Calu3 (cell line): ENCODE data around the gene GLOD4. TPM values are rescaled to one million over a fixed set of nuclear protein-coding genes. Genes with fewer than 3 reads are reported as not detected.
"Not testable (repeated sequence)": the region's sequence is repeated elsewhere in the genome, so short reads cannot be mapped to it uniquely, and the experiment has no call there.

ENCODE experiments used
- BruUV-seq: library from RNA; stranded (reverse); fragments of 400-500 nt; replicated peaks from 2 replicates; lab custom pipeline; 2021; lab: Mats Ljungman, UMichigan
- CTCF ChIA-PET: fragments of 300-600 bp; sonication (Branson Sonifier 250); formaldehyde crosslinking; loops from one replicate; lab custom pipeline; 2022; ENCODE audit warnings: antibody characterized with exemption; lab: Charles Lee
- DNase-seq: peaks from one replicate; pipeline ENCODE4 v3.0.0; 2022
- H3K27ac Mint-ChIP-seq: one replicate; pipeline ENCODE4 v1.8.0; 2022; ENCODE audit warnings: mixed read lengths; ENCODE audit not compliant: unreplicated experiment
- H3K27me3 Mint-ChIP-seq: one replicate; pipeline ENCODE4 v1.8.0; 2022; ENCODE audit warnings: mixed read lengths; ENCODE audit not compliant: unreplicated experiment
- H3K36me3 Mint-ChIP-seq: one replicate; pipeline ENCODE4 v1.8.0; 2022; ENCODE audit warnings: mild to moderate bottlenecking, moderate library complexity, mixed read lengths; ENCODE audit not compliant: insufficient read depth, unreplicated experiment
- H3K4me1 Mint-ChIP-seq: one replicate; pipeline ENCODE4 v1.8.0; 2022; ENCODE audit warnings: mild to moderate bottlenecking, low read depth, mixed read lengths; ENCODE audit not compliant: unreplicated experiment
- H3K4me3 Mint-ChIP-seq: one replicate; pipeline ENCODE4 v1.8.0; 2022; ENCODE audit warnings: mild to moderate bottlenecking, low read depth, moderate library complexity, mixed read lengths; ENCODE audit not compliant: unreplicated experiment
- H3K9me3 Mint-ChIP-seq: one replicate; pipeline ENCODE4 v1.8.0; 2022; ENCODE audit warnings: low read depth, mixed read lengths; ENCODE audit not compliant: unreplicated experiment
- intact Hi-C: fragments of 100-400 bp; cut with micrococcal nuclease; formaldehyde crosslinking; loops from one replicate; pipeline ENCODE4 v1.10.0; 2022; ENCODE audit not compliant: unreplicated experiment
- total RNA-seq: library from RNA; stranded (reverse); gene quantifications from 2 replicates; pipeline ENCODE4 v1.2.3, GENCODE V29; 2022
- TF ChIP-seq, protein P1 (sequence below): fragments of 200-600 bp; IDR thresholded peaks from one replicate; pipeline ENCODE4 v1.8.0; 2022; ENCODE audit warnings: antibody characterized with exemption; ENCODE audit not compliant: unreplicated experiment

The GLOD4 gene
- total RNA-seq, 1 experiment from 2014 or later = 56.9 TPM

DNA sequence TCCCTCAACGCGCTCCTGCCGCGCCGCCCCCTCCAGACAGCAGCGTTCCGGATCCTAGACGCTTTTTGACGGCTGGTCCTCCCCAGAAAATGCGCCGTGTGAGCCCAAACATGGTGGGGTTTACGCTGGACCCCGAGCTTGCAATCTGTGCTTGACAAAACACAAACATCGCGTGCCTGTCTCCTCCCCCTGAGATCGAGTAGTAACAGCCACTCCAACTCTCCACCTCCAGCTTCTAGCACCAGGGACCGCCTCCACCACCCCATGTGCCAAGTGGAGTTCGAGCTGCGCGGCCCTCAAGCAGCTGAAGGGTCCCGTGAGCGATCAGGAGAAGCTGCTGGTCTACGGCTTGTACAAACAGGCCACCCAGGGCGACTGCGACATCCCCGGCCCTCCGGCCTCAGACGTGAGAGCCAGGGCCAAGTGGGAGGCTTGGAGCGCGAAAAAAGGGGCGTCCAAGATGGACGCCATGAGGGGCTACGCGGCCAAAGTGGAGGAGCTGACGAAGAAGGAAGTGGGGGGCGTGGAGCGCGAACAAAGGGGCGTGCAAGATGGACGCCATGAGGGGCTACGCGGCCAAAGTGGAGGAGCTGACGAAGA, 29.4 kb downstream of the GLOD4 start:
- CTCF ChIA-PET = interaction anchor here (0.6 to 1.0 kb wide), 2 partner anchors 37 to 244 kb away, joined by 3 to 4 read pairs; partner anchors contain the start of gene TIMM22
- Mint-ChIP-seq H3K27ac (peak overlapping the region; percentile 60), H3K9me3 (no peaks in the 10 kb centered on the region), H3K4me1 (peaks cover 24% of the 10 kb centered on the region), H3K36me3 (peaks cover 36% of the 10 kb centered on the region), H3K4me3 (peak overlapping the region; percentile 94), H3K27me3 (no peaks in the 10 kb centered on the region)
- intact Hi-C loops = no loop called here
- DNase-seq = no peak
- TF ChIP-seq, protein P1, sequence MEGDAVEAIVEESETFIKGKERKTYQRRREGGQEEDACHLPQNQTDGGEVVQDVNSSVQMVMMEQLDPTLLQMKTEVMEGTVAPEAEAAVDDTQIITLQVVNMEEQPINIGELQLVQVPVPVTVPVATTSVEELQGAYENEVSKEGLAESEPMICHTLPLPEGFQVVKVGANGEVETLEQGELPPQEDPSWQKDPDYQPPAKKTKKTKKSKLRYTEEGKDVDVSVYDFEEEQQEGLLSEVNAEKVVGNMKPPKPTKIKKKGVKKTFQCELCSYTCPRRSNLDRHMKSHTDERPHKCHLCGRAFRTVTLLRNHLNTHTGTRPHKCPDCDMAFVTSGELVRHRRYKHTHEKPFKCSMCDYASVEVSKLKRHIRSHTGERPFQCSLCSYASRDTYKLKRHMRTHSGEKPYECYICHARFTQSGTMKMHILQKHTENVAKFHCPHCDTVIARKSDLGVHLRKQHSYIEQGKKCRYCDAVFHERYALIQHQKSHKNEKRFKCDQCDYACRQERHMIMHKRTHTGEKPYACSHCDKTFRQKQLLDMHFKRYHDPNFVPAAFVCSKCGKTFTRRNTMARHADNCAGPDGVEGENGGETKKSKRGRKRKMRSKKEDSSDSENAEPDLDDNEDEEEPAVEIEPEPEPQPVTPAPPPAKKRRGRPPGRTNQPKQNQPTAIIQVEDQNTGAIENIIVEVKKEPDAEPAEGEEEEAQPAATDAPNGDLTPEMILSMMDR = no peak
- no TSS peak for BruUV-seq

DNA sequence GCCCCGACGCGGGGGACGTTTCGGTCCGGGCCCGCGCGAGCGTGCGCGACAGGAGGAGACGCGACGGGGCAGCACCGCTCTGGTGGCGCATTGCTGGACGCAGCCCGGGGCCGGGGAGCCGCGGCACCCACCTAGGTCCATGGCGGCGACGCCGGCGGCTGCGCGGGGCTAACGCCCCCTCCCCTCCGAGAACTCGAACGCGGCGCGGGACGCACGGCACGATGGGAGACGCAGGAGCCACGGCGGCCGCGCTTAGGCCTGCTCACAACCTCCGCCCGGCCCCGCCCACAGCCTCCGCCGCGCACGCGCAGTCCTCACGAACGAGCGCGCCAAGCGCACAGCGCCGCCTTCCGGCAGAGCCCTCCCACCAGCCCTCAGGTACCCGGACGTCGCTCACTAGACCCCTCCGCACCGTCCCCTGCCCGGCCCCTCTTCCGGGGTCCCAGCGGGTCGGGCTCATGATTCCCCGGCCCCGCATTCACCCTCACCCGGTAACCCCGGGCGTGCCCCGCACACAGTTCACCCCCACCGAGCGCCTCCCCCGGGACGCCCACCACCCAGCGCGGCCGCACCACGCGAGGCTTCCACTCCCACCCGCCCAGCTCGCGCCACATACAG, 30.0 kb downstream of the GLOD4 start, which contains the start of gene GEMIN4:
Gene GEMIN4, minus strand, starts transcription at position 263 of the 618 bp plus-strand sequence. Its CDS starts 122 bp downstream, at position 141.
- intact Hi-C loops = no loop called here
- peaks cover 36% of the 10 kb centered on the region for H3K36me3 Mint-ChIP-seq
- H3K9me3 Mint-ChIP-seq = no peaks in the 10 kb centered on the region
- BruUV-seq = no TSS peak
- peaks cover 24% of the 10 kb centered on the region for H3K4me1 Mint-ChIP-seq
- peak within 1 kb of the TSS; percentile 60 for H3K27ac Mint-ChIP-seq
- CTCF ChIA-PET = interaction anchor here (0.6 to 1.0 kb wide), 2 partner anchors 37 to 245 kb away, joined by 3 to 4 read pairs; partner anchors contain the start of gene TIMM22
- TF ChIP-seq, protein P1 = peak; percentile 84
- H3K27me3 Mint-ChIP-seq = no peaks in the 10 kb centered on the region
- peak; percentile 93 for DNase-seq
- peak within 1 kb of the TSS; percentile 94 for H3K4me3 Mint-ChIP-seq

DNA sequence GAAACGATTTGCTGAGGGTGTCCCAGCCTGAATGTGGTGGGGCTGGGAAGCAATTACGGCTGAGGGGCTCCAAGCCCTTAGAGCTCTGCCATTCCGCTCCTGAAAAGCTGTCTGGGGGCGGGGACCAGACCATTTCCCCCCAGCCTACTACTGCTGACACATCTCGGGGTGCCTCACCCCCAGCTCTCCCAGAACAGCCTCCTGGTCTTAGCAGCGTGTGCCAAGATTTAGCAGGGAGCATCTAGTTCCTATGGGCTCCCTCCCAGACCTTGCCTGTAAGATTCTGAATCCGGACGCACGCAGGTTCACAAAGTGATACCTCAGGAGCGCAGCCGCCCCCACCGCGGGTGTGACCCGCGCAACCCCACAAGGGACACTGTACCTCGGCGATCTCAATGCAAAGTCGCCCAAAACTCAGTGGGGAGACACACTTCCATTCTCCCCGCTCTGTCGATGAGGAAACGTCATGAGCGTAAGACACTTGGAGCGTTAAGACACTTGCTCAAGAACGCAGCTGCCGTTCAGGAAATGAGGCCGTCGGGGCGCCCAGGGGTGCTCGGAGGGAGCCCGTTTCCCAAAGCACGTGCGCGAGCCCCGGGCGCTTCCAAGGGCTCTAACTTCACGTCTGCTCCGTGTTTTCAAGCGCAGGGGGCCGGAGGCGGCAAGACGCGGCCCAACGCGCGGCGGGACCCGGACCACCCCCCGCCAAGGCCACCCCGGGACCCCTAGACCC, 30.6 kb downstream of the GLOD4 start:
- intact Hi-C loops = no loop called here
- CTCF ChIA-PET = interaction anchor here (0.6 kb wide), 2 partner anchors 37 to 396 kb away, joined by 4 to 5 read pairs; partner anchors contain the start of gene VPS53
- H3K4me1 Mint-ChIP-seq = peaks cover 24% of the 10 kb centered on the region
- H3K36me3 Mint-ChIP-seq = peaks cover 41% of the 10 kb centered on the region
- peak; percentile 31 for DNase-seq
- TF ChIP-seq, protein P1 = no peak
- TSS peak; percentile 49 for BruUV-seq
- H3K27ac Mint-ChIP-seq = no peak overlapping the region
- H3K4me3 Mint-ChIP-seq = peak overlapping the region; percentile 94
- H3K9me3 Mint-ChIP-seq = no peaks in the 10 kb centered on the region
- no peaks in the 10 kb centered on the region for H3K27me3 Mint-ChIP-seq

DNA sequence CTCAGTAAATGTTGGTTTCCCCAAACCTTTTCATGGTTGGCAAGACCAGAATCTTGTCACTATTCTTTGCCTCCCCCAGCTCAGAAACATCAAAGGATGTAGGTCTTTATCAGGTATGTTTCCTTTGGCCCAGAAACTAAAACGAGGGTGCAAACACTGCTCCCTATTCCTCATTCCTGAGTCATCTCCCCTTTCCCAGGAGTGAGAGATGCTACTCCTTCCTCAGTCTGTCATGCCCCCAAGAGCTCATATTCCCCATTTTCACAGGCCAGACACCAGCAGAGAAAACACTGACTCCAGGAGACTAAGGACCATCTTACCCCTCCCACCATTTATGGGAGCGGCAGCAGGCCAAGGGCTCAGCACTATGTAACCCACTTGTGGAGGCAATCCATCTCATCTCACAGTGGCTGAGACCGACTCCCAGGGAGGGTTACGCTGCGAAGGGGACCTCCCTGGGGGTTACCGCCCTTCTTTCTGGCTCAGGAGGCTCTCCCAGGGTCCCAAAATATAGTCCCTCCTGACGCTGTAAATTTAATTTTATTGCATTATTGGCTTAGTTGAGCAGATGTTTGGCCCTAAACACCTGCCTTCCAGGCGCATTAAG, 31.5 kb downstream of the GLOD4 start:
- peak overlapping the region; percentile 94 for H3K4me3 Mint-ChIP-seq
- TF ChIP-seq, protein P1 = no peak
- intact Hi-C loops = no loop called here
- no peaks in the 10 kb centered on the region for H3K27me3 Mint-ChIP-seq
- H3K9me3 Mint-ChIP-seq = no peaks in the 10 kb centered on the region
- CTCF ChIA-PET = interaction anchor here (0.6 kb wide), 1 partner anchor 397 kb away, joined by 5 read pairs; no protein-coding TSS in a partner anchor
- BruUV-seq = no TSS peak
- H3K4me1 Mint-ChIP-seq = peaks cover 24% of the 10 kb centered on the region
- DNase-seq = no peak
- peaks cover 45% of the 10 kb centered on the region for H3K36me3 Mint-ChIP-seq
- no peak overlapping the region for H3K27ac Mint-ChIP-seq

DNA sequence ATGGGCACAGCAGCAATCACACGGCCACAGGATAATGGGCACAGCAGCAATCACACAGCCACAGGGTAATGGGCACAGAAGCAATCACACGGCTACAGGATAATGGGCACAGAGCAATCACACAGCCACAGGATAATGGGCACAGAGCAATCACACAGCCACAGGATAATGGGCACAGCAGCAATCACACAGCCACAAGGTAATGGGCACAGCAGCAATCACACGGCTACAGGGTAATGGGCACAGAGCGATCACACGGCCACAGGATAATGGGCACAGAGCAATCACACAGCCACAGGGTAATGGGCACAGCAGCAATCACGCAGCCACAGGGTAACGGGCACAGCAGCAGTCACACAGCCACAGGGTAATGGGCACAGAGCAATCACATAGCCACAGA, 32.7 kb downstream of the GLOD4 start:
- CTCF ChIA-PET, H3K4me3 Mint-ChIP-seq, intact Hi-C loops, DNase-seq, H3K9me3 Mint-ChIP-seq, H3K27me3 Mint-ChIP-seq, H3K27ac Mint-ChIP-seq, BruUV-seq: not testable (repeated sequence)
- Mint-ChIP-seq H3K4me1 (peaks cover 24% of the 10 kb centered on the region), H3K36me3 (peaks cover 45% of the 10 kb centered on the region)

DNA sequence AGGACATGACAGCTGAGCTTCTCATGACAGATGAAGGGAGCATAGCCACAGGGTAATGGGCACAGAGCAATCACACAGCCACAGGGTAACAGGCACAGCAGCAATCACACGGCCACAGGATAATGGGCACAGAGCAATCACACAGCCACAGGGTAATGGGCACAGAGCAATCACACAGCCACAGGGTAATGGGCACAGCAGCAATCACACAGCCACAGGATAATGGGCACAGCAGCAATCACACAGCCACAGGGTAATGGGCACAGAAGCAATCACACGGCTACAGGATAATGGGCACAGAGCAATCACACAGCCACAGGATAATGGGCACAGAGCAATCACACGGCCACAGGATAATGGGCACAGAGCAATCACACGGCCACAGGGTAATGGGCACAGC, 33.5 kb downstream of the GLOD4 start:
- CTCF ChIA-PET, BruUV-seq: not testable (repeated sequence)
- peaks cover 44% of the 10 kb centered on the region for H3K36me3 Mint-ChIP-seq

More for the DNA sequence above, 33.5 kb downstream of the GLOD4 start:
- H3K4me1 Mint-ChIP-seq = peaks cover 24% of the 10 kb centered on the region
- H3K9me3 Mint-ChIP-seq, intact Hi-C loops, H3K27me3 Mint-ChIP-seq, DNase-seq, H3K4me3 Mint-ChIP-seq: not testable (repeated sequence)
- peak overlapping the region; percentile 28 for H3K27ac Mint-ChIP-seq
